A673 (cell line): Measurements from ENCODE around the gene ICAM3. TPM values are rescaled to one million over a fixed set of nuclear protein-coding genes. Genes with fewer than 3 reads are reported as not detected.

Source experiments
- BruUV-seq: library from RNA; stranded (reverse); fragments of 400-500 nt; replicated peaks from 2 replicates; lab custom pipeline; 2021; lab: Mats Ljungman, UMichigan
- CTCF ChIA-PET: fragments of 300-600 bp; sonication (Branson Sonifier 250); formaldehyde crosslinking; loops from one replicate; lab custom pipeline; 2022; ENCODE audit warnings: antibody characterized with exemption; lab: Charles Lee
- POLR2A ChIA-PET: fragments of 300-600 bp; sonication (Branson Sonifier 250); formaldehyde crosslinking; loops from one replicate; lab custom pipeline; 2022; ENCODE audit warnings: antibody characterized with exemption; ENCODE audit not compliant: low non-redundant PET; lab: Charles Lee
- DNase-seq: peaks from one replicate; pipeline ENCODE4 v3.0.0-alpha.2; 2015; ENCODE audit warnings: low spot score
- H3K27ac ChIP-seq: fragments of 200-600 bp; sonication (generic); 2 replicates; pipeline ENCODE4 v1.5.1; 2016; ENCODE audit warnings: mixed run types, low read depth, mild to moderate bottlenecking, mixed read lengths, antibody characterized with exemption, low read length; ENCODE audit not compliant: poor library complexity, severe bottlenecking
- H3K27me3 ChIP-seq: fragments of 200-600 bp; sonication (generic); replicated peaks from 2 replicates; pipeline ENCODE4 v1.6.1; 2017; ENCODE audit warnings: mixed run types, low read depth, mild to moderate bottlenecking, mixed read lengths, antibody characterized with exemption, low read length; ENCODE audit not compliant: insufficient read depth, poor library complexity
- H3K36me3 ChIP-seq: fragments of 200-600 bp; sonication (generic); 2 replicates; pipeline ENCODE4 v1.6.1; 2016; ENCODE audit warnings: mixed run types, mild to moderate bottlenecking, mixed read lengths, antibody characterized with exemption, low read length; ENCODE audit not compliant: insufficient read depth, poor library complexity, severe bottlenecking
- H3K4me1 ChIP-seq: fragments of 200-600 bp; sonication (generic); 2 replicates; pipeline ENCODE4 v1.6.1; 2017; ENCODE audit warnings: mixed run types, mild to moderate bottlenecking, mixed read lengths, antibody characterized with exemption, low read length; ENCODE audit not compliant: insufficient read depth, poor library complexity, severe bottlenecking
- H3K4me3 ChIP-seq: fragments of 200-600 bp; sonication (generic); 2 replicates; pipeline ENCODE4 v1.5.1; 2016; ENCODE audit warnings: low read depth, mixed run types, mild to moderate bottlenecking, mixed read lengths, low read length; ENCODE audit not compliant: poor library complexity, severe bottlenecking
- H3K9me3 ChIP-seq: fragments of 200-600 bp; sonication (generic); 2 replicates; pipeline ENCODE4 v1.6.1; 2016; ENCODE audit warnings: mixed run types, low read depth, mild to moderate bottlenecking, mixed read lengths, antibody characterized with exemption, low read length; ENCODE audit not compliant: poor library complexity, severe bottlenecking
- CTCF ChIP-seq: fragments of 300-800, 200-600 bp; sonication (generic); conservative IDR thresholded peaks from 2 replicates; pipeline ENCODE4 v1.5.1; 2017; ENCODE audit warnings: low read depth, mild to moderate bottlenecking, antibody characterized with exemption, low read length, moderate library complexity, mixed read lengths
- EZH2 ChIP-seq: fragments of 200-600 bp; sonication (generic); IDR thresholded peaks from 2 replicates; pipeline ENCODE4 v1.6.1; 2017; ENCODE audit warnings: borderline replicate concordance, low read depth, mild to moderate bottlenecking, mixed read lengths, antibody characterized with exemption, low read length; ENCODE audit not compliant: poor library complexity, severe bottlenecking
- intact Hi-C: fragments of 100-400 bp; cut with micrococcal nuclease; formaldehyde crosslinking; loops from one replicate; pipeline ENCODE4 v1.10.0; 2022; ENCODE audit not compliant: unreplicated experiment
- total RNA-seq: library from RNA; stranded (reverse); gene quantifications from 2 replicates; pipeline ENCODE4 v1.2.3, GENCODE V29; 2021

ICAM3 gene
- total RNA-seq, 1 experiment from 2014 or later, result 3.2 TPM

GRCh38 chr19:10332965-10333757 lies 6.3 kb downstream of the ICAM3 start, which contains the start of gene RAVER1:
Gene RAVER1 (minus strand): TSS chr19:10333529. CDS start chr19:10333507, 22 bp downstream.
- H3K36me3 ChIP-seq, result peaks cover 31% of the 10 kb centered on the region
- ChIA-PET POLR2A (interaction anchor here (0.6 to 0.7 kb wide), 2 partner anchors 27 to 320 kb away, joined by 3 to 10 read pairs; no protein-coding TSS in a partner anchor), CTCF (interaction anchor here (0.6 to 0.8 kb wide), 2 partner anchors 71 to 324 kb away, joined by 7 to 9 read pairs; no protein-coding TSS in a partner anchor)
- H3K27ac ChIP-seq, result peak within 1 kb of the TSS; percentile 99
- H3K4me1 ChIP-seq, result peaks cover 28% of the 10 kb centered on the region
- H3K4me3 ChIP-seq, result peak within 1 kb of the TSS; percentile 85
- TF ChIP-seq CTCF, result no peak
- no peak for TF ChIP-seq EZH2
- peak; percentile 98 for DNase-seq
- no peaks in the 10 kb centered on the region for H3K9me3 ChIP-seq
- H3K27me3 ChIP-seq, result no peaks in the 10 kb centered on the region
- BruUV-seq, result no TSS peak
- intact Hi-C loops, result loop anchor here (2.0 kb wide), 1 partner anchor 44 kb away; the partner anchor contains the start of gene ICAM5

- DNase-seq, result peak; percentile 34
- Histone ChIP-seq H3K9me3 (no peaks in the 10 kb centered on the region), H3K27ac (peak overlapping the region; percentile 99), H3K27me3 (no peaks in the 10 kb centered on the region), H3K4me3 (peak overlapping the region; percentile 85), H3K4me1 (peaks cover 28% of the 10 kb centered on the region), H3K36me3 (peaks cover 39% of the 10 kb centered on the region)
- intact Hi-C loops, result loop anchor here (2.0 kb wide), 1 partner anchor 44 kb away; the partner anchor contains the start of gene ICAM5
- BruUV-seq, result TSS peak; percentile 61
- ChIA-PET POLR2A (no interaction called here), CTCF (no interaction called here)
- TF ChIP-seq EZH2, result no peak
- TF ChIP-seq CTCF, result no peak
Measured at GRCh38 chr19:10332158-10332964, 7.1 kb downstream of the ICAM3 start.

GRCh38 chr19:10329555-10329954 lies 9.9 kb downstream of the ICAM3 start:
- TF ChIP-seq EZH2 (no peak), CTCF (no peak)
- POLR2A ChIA-PET, result no interaction called here
- peaks cover 64% of the 10 kb centered on the region for H3K36me3 ChIP-seq

More at GRCh38 chr19:10329555-10329954, 9.9 kb downstream of the ICAM3 start:
- intact Hi-C loops, result no loop called here
- H3K27ac ChIP-seq, result no peak overlapping the region
- no peaks in the 10 kb centered on the region for H3K9me3 ChIP-seq
- no peaks in the 10 kb centered on the region for H3K27me3 ChIP-seq
- H3K4me3 ChIP-seq, result no peak overlapping the region
- no peak for DNase-seq
- no TSS peak for BruUV-seq
- peaks cover 12% of the 10 kb centered on the region for H3K4me1 ChIP-seq
- CTCF ChIA-PET, result no interaction called here
